Fibroblast of villous mesenchyme (primary cell): ENCODE data around the gene LIMK2. TPM values are rescaled to one million over a fixed set of nuclear protein-coding genes. Genes with fewer than 3 reads are reported as not detected.

Experiments used
- DNase-seq: peaks from one replicate; pipeline ENCODE4 v3.0.0-alpha.2; 2010; ENCODE audit warnings: low read depth
- H3K4me3 ChIP-seq: 2 replicates; pipeline ENCODE4 v1.5.1; 2011; ENCODE audit warnings: low read depth, mild to moderate bottlenecking, low read length
- total RNA-seq: library from RNA; depleted of rRNA; stranded (reverse); fragments of >200 nt; gene quantifications from 2 replicates; pipeline ENCODE4 v1.2.3, GENCODE V29; 2012
- TF ChIP-seq, protein P1 (sequence below): IDR thresholded peaks from 2 replicates; pipeline ENCODE4 v1.5.1; 2012; ENCODE audit warnings: low read depth, mild to moderate bottlenecking, low read length; ENCODE audit not compliant: insufficient read depth

Gene LIMK2
- total RNA-seq, 1 donor, result 50.1 TPM

- TF ChIP-seq, protein P1, sequence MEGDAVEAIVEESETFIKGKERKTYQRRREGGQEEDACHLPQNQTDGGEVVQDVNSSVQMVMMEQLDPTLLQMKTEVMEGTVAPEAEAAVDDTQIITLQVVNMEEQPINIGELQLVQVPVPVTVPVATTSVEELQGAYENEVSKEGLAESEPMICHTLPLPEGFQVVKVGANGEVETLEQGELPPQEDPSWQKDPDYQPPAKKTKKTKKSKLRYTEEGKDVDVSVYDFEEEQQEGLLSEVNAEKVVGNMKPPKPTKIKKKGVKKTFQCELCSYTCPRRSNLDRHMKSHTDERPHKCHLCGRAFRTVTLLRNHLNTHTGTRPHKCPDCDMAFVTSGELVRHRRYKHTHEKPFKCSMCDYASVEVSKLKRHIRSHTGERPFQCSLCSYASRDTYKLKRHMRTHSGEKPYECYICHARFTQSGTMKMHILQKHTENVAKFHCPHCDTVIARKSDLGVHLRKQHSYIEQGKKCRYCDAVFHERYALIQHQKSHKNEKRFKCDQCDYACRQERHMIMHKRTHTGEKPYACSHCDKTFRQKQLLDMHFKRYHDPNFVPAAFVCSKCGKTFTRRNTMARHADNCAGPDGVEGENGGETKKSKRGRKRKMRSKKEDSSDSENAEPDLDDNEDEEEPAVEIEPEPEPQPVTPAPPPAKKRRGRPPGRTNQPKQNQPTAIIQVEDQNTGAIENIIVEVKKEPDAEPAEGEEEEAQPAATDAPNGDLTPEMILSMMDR, result no peak
Measured at GRCh38 chr22:31275576-31275975, 63.5 kb downstream of the LIMK2 start.

DNA sequence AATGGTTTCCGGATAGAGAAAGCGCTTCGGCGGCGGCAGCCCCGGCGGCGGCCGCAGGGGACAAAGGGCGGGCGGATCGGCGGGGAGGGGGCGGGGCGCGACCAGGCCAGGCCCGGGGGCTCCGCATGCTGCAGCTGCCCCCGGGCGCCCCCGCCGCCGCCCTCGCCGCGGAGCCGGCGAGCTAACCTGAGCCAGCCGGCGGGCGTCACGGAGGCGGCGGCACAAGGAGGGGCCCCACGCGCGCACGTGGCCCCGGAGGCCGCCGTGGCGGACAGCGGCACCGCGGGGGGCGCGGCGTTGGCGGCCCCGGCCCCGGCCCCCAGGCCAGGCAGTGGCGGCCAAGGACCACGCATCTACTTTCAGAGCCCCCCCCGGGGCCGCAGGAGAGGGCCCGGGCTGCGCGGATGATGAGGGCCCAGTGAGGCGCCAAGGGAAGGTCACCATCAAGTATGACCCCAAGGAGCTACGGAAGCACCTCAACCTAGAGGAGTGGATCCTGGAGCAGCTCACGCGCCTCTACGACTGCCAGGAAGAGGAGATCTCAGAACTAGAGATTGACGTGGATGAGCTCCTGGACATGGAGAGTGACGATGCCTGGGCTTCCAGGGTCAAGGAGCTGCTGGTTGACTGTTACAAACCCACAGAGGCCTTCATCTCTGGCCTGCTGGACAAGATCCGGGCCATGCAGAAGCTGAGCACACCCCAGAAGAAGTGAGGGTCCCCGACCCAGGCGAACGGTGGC is 64.5 kb downstream of the LIMK2 start:
- TF ChIP-seq, protein P1, result no peak
- DNase-seq, result no peak
- H3K4me3 ChIP-seq, result no peak overlapping the region

More at GRCh38 chr22:31275576-31275975, 63.5 kb downstream of the LIMK2 start:
- H3K4me3 ChIP-seq, result no peak overlapping the region
- no peak for DNase-seq

DNA sequence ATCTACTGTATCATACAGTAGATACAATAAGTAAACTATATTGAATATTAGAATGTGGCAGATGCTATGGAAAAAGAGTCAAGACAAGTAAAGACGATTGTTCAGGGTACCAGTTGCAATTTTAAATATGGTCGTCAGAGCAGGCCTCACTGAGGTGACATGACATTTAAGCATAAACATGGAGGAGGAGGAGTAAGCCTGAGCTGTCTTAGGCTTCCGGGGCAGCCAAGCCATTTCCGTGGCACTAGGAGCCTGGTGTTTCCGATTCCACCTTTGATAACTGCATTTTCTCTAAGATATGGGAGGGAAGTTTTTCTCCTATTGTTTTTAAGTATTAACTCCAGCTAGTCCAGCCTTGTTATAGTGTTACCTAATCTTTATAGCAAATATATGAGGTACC is 65.6 kb downstream of the LIMK2 start:
- DNase-seq, result no peak
- no peak overlapping the region for H3K4me3 ChIP-seq
- TF ChIP-seq, protein P1, result no peak

DNA sequence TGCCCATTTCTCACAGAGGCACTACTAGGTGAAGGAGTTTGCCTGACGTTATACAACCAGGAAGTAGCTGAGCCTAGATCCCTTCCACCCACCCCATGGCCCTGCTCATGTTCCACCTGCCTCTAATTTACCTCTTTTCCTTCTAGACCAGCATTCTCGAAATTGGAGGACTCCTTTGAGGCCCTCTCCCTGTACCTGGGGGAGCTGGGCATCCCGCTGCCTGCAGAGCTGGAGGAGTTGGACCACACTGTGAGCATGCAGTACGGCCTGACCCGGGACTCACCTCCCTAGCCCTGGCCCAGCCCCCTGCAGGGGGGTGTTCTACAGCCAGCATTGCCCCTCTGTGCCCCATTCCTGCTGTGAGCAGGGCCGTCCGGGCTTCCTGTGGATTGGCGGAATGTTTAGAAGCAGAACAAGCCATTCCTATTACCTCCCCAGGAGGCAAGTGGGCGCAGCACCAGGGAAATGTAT is 66.1 kb downstream of the LIMK2 start:
- TF ChIP-seq, protein P1, result no peak
- DNase-seq, result no peak
- no peak overlapping the region for H3K4me3 ChIP-seq

DNA sequence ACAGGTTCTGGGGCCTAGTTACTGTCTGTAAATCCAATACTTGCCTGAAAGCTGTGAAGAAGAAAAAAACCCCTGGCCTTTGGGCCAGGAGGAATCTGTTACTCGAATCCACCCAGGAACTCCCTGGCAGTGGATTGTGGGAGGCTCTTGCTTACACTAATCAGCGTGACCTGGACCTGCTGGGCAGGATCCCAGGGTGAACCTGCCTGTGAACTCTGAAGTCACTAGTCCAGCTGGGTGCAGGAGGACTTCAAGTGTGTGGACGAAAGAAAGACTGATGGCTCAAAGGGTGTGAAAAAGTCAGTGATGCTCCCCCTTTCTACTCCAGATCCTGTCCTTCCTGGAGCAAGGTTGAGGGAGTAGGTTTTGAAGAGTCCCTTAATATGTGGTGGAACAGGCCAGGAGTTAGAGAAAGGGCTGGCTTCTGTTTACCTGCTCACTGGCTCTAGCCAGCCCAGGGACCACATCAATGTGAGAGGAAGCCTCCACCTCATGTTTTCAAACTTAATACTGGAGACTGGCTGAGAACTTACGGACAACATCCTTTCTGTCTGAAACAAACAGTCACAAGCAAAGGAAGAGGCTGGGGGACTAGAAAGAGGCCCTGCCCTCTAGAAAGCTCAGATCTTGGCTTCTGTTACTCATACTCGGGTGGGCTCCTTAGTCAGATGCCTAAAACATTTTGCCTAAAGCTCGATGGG is 66.7 kb downstream of the LIMK2 start:
- DNase-seq, result no peak
- TF ChIP-seq, protein P1, result no peak
- H3K4me3 ChIP-seq, result no peak overlapping the region

DNA sequence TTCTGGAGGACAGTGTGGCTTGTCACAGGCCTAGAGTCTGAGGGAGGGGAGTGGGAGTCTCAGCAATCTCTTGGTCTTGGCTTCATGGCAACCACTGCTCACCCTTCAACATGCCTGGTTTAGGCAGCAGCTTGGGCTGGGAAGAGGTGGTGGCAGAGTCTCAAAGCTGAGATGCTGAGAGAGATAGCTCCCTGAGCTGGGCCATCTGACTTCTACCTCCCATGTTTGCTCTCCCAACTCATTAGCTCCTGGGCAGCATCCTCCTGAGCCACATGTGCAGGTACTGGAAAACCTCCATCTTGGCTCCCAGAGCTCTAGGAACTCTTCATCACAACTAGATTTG is 67.2 kb downstream of the LIMK2 start:
- H3K4me3 ChIP-seq, result no peak overlapping the region
- TF ChIP-seq, protein P1, result no peak
- no peak for DNase-seq
